Endothelial cell (in vitro differentiated cells): ENCODE results near the gene BLACAT1. TPM values are rescaled to one million over a fixed set of nuclear protein-coding genes. Genes with fewer than 3 reads are reported as not detected.

Source experiments
- DNase-seq: peaks from one replicate; pipeline ENCODE4 v3.0.0; 2021; ENCODE audit warnings: low spot score
- H3K27ac Mint-ChIP-seq: one replicate; pipeline ENCODE4 v1.8.0; 2021; ENCODE audit warnings: mixed read lengths, inconsistent platforms; ENCODE audit not compliant: unreplicated experiment
- H3K27me3 Mint-ChIP-seq: one replicate; pipeline ENCODE4 v1.8.0; 2021; ENCODE audit warnings: mild to moderate bottlenecking, moderate library complexity, mixed read lengths, inconsistent platforms; ENCODE audit not compliant: unreplicated experiment
- H3K36me3 Mint-ChIP-seq: one replicate; pipeline ENCODE4 v1.8.0; 2021; ENCODE audit warnings: mild to moderate bottlenecking, low read depth, mixed read lengths, inconsistent platforms; ENCODE audit not compliant: unreplicated experiment
- H3K4me1 Mint-ChIP-seq: one replicate; pipeline ENCODE4 v1.8.0; 2021; ENCODE audit warnings: mild to moderate bottlenecking, mixed read lengths, inconsistent platforms; ENCODE audit not compliant: unreplicated experiment
- H3K4me3 Mint-ChIP-seq: one replicate; pipeline ENCODE4 v1.8.0; 2021; ENCODE audit warnings: mild to moderate bottlenecking, mixed read lengths, inconsistent platforms; ENCODE audit not compliant: unreplicated experiment
- H3K9me3 Mint-ChIP-seq: one replicate; pipeline ENCODE4 v1.8.0; 2021; ENCODE audit warnings: mixed read lengths, inconsistent platforms; ENCODE audit not compliant: unreplicated experiment
- total RNA-seq: library from RNA; stranded (reverse); fragmentation: NEBNext Ultra II Directional; extraction: Animal tissue kit (Norgen Biotek cat#: 25700); gene quantifications from one replicate; pipeline ENCODE4 v1.2.1, GENCODE V29; 2021; ENCODE audit not compliant: unreplicated experiment
- TF ChIP-seq, protein P1 (sequence below): fragments of 200-600 bp; sonication (generic); IDR thresholded peaks from one replicate; pipeline ENCODE4 v1.5.0; 2021; ENCODE audit warnings: antibody characterized with exemption; ENCODE audit not compliant: unreplicated experiment

The BLACAT1 gene
- total RNA-seq, 1 donor from 2014 or later, result 2.2 TPM

DNA sequence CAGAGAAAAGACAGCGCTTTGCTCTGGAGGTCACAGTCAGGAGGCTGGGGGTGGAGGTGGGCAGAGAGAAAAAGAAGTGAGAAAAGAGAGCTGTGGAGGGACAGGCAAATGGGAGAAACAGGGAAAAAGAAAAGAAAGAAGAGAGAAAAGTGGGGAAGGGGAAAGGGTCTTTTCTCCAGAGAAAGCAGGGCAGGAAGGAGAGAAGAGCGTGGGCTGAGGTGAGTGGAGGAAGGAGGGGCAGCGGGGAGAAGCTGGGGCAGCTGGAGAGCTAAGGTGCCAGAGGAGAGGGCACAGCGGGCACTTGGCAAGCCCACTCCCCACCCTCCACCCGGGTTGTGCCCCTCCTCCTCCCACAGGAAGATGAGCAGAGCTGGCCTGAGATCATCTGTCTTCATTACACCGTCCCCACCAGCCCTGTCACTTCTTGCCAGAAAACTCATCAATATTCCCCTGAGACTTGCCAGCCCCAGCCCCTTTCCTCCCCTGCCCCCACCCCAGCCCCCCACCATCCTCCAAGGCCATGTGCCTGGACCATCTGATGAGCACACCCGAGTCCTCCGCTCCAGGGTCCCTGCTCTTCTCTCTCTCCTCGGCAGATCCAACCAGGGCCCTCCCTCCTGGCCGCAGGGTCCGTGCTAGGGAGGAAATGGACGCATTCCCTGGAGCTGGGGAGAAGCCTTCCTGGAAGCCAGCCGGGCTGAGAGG, 17.0 kb upstream of the BLACAT1 start:
- H3K4me1 Mint-ChIP-seq, result peaks cover 6% of the 10 kb centered on the region
- TF ChIP-seq, protein P1, sequence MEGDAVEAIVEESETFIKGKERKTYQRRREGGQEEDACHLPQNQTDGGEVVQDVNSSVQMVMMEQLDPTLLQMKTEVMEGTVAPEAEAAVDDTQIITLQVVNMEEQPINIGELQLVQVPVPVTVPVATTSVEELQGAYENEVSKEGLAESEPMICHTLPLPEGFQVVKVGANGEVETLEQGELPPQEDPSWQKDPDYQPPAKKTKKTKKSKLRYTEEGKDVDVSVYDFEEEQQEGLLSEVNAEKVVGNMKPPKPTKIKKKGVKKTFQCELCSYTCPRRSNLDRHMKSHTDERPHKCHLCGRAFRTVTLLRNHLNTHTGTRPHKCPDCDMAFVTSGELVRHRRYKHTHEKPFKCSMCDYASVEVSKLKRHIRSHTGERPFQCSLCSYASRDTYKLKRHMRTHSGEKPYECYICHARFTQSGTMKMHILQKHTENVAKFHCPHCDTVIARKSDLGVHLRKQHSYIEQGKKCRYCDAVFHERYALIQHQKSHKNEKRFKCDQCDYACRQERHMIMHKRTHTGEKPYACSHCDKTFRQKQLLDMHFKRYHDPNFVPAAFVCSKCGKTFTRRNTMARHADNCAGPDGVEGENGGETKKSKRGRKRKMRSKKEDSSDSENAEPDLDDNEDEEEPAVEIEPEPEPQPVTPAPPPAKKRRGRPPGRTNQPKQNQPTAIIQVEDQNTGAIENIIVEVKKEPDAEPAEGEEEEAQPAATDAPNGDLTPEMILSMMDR, result no peak
- DNase-seq, result no peak
- H3K27ac Mint-ChIP-seq, result peak overlapping the region; percentile 13
- no peak overlapping the region for H3K4me3 Mint-ChIP-seq
- H3K36me3 Mint-ChIP-seq, result no peaks in the 10 kb centered on the region
- no peaks in the 10 kb centered on the region for H3K9me3 Mint-ChIP-seq
- peaks cover 7% of the 10 kb centered on the region for H3K27me3 Mint-ChIP-seq

DNA sequence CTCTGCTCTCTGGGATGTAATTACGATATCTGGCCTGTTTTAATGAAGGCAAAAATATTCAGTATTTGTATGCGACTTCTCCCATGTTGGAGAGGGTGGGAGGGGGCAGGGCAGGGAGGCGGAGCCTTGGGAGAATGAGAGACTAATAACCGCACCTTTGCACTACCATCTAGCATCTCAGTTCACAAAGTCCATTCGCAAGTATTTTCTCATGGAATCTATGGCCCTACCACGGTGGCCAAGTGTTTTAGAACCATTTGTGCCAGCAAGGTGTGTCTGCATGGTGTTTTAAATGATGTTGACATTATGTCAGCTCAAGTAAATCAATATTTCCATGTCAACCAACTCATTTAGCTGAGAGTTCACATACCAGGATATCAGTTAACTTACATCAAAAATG, 14.3 kb upstream of the BLACAT1 start:
- no peak overlapping the region for H3K27ac Mint-ChIP-seq
- peaks cover 7% of the 10 kb centered on the region for H3K27me3 Mint-ChIP-seq
- DNase-seq, result no peak
- peaks cover 6% of the 10 kb centered on the region for H3K4me1 Mint-ChIP-seq
- H3K9me3 Mint-ChIP-seq, result no peaks in the 10 kb centered on the region
- TF ChIP-seq, protein P1, result no peak
- H3K4me3 Mint-ChIP-seq, result no peak overlapping the region
- H3K36me3 Mint-ChIP-seq, result no peaks in the 10 kb centered on the region

DNA sequence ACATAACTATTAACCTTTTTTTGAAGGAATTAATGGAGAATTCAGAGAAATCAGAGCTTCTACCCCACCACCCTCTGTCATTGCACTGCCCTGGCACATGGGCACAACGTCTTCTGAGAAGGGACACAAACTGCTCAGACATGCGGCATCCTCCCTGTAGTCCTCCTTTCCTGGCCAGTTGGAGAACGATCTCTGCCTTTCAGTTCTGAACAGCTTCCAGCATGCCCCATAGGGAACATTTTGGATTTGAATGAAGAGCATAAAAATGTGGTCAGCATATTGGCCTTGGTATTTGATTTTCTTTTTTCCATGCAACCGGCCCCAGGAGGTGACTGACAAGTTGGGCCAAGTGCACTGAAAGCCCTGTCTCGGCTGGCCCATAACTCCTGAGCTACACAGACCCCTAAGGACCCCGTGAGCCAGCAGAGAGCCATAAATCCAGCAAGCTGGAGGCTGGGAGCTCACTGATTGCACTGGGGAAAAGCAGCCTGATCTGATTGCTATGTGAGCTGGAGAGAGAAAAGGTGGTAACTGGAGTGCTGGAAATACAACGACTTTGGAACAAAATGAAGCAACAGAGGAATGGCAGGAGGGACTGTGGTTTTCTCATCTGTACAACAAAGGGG, 10.9 kb upstream of the BLACAT1 start:
- H3K4me3 Mint-ChIP-seq, result no peak overlapping the region
- no peak overlapping the region for H3K27ac Mint-ChIP-seq
- TF ChIP-seq, protein P1, result no peak
- no peaks in the 10 kb centered on the region for H3K9me3 Mint-ChIP-seq
- peaks cover 4% of the 10 kb centered on the region for H3K27me3 Mint-ChIP-seq
- no peaks in the 10 kb centered on the region for H3K4me1 Mint-ChIP-seq
- DNase-seq, result no peak
- H3K36me3 Mint-ChIP-seq, result no peaks in the 10 kb centered on the region

DNA sequence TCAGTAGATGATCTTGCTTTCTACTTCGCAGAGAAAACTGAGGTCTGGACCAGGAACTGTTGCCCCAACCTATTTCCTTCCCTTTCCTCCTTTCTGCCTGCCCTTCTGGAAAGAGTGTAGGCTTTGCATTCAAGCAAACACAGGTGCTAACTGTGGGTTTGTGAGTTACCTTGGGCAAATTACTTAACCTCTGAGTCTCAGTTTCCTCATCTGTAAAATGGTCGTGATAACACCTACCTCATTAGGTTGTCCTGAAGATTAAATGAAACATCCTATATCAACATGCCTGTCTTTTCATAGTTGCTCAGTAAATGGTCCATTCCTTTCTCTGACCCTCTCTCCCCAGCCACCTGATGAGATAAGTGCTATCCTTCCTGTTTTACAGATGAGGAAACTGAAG, 9.5 kb upstream of the BLACAT1 start:
- Mint-ChIP-seq H3K9me3 (no peaks in the 10 kb centered on the region), H3K4me1 (no peaks in the 10 kb centered on the region), H3K27ac (no peak overlapping the region), H3K27me3 (peaks cover 6% of the 10 kb centered on the region), H3K36me3 (no peaks in the 10 kb centered on the region), H3K4me3 (no peak overlapping the region)
- TF ChIP-seq, protein P1, result no peak
- DNase-seq, result no peak
